Lower leg skin (tissue), 4 donors: Measurements from ENCODE around the gene TMEM154. TPM values are rescaled to one million over a fixed set of nuclear protein-coding genes. Genes with fewer than 3 reads are reported as not detected.
"Not testable (repeated sequence)": the region's sequence is repeated elsewhere in the genome, so short reads cannot be mapped to it uniquely, and the experiment has no call there.

ENCODE experiments used
- DNase-seq, 2 donors: peaks; one replicate each; pipeline ENCODE4 v3.0.0-alpha.2; 2019; ENCODE audit warnings: low spot score in 2 of 2
- H3K4me3 ChIP-seq: fragments of 200-600 bp; sonication (generic); 2 replicates; pipeline ENCODE4 v1.5.1; 2017; ENCODE audit warnings: mild to moderate bottlenecking, low read depth; ENCODE audit not compliant: poor library complexity, severe bottlenecking
- POLR2A ChIP-seq, 2 donors: fragments of 450-650 bp; IDR thresholded peaks; one replicate each; pipeline ENCODE4 v1.6.1; 2016 to 2017; ENCODE audit warnings: antibody characterized with exemption in 2 of 2, mild to moderate bottlenecking in 1 of 2, moderate library complexity in 1 of 2
- WGBS, 2 donors: methylation state at CpG; one replicate each; pipeline ENCODE4 v1.1.5; 2018; 5-methylcytosine and 5-hydroxymethylcytosine counted together
- intact Hi-C: fragments of 100-400 bp; cut with DNase I; formaldehyde crosslinking; loops from one replicate; pipeline ENCODE4 v1.15.0; 2023; ENCODE audit warnings: low total_unique reads
- total RNA-seq, 4 donors: library from RNA; depleted of rRNA; stranded (reverse); fragments of >200 nt; gene quantifications; one replicate each; pipeline ENCODE4 v1.1.0, GENCODE V29; 2016
- TF ChIP-seq, protein P1 (sequence below), 3 donors: fragments of 450-650 bp; IDR thresholded peaks; one replicate each; pipeline ENCODE4 v1.5.1; 2016; ENCODE audit warnings: antibody characterized with exemption in 3 of 3, mild to moderate bottlenecking in 3 of 3, moderate library complexity in 2 of 3

TMEM154 gene
- total RNA-seq, 4 donors from 2014 or later: 73.1 to 139 (median 97.5) TPM

DNA sequence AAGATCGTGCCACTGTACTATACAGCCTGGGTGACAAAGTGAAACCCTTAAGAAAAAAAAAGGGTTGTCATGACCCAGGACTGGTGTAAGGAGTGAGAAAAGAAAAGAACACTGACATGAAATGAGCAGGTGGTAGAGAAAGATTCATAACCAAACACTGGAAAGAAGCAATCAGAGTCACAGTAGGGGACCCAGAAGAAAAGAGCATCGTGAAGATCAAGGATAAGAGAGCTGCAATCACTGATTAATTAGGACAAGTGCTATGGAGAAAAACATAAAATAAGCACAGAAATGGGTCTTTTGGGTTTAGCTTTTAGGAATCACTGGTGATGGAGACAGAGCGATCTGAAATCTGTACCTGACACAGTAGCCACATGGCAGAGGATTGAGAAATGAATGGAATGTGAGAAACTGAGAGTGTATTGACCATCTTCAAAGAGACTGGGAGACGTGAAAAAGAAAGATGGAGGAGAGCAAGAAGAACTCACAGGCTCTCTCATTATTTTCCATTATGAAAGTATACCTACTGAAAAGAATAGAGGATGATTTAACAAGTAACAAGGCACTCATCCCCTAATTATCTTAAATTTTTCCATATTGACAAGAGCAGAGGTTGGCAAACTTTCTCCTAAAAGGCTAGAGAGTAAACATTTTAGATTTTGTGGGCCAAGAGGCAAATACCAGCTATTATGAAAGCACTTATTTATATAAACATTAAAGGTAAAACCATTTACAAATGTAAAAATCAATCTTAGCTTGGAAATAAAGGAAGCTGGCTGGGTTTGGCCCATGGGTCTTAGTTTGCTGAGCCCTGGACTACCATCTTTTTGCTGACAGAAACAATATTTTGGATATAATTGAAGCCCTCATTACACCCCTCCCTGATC is 7.3 kb downstream of the TMEM154 start:
- TF ChIP-seq POLR2A (IDR thresholded peaks at IDR 0.05): no peak
- TF ChIP-seq, protein P1, sequence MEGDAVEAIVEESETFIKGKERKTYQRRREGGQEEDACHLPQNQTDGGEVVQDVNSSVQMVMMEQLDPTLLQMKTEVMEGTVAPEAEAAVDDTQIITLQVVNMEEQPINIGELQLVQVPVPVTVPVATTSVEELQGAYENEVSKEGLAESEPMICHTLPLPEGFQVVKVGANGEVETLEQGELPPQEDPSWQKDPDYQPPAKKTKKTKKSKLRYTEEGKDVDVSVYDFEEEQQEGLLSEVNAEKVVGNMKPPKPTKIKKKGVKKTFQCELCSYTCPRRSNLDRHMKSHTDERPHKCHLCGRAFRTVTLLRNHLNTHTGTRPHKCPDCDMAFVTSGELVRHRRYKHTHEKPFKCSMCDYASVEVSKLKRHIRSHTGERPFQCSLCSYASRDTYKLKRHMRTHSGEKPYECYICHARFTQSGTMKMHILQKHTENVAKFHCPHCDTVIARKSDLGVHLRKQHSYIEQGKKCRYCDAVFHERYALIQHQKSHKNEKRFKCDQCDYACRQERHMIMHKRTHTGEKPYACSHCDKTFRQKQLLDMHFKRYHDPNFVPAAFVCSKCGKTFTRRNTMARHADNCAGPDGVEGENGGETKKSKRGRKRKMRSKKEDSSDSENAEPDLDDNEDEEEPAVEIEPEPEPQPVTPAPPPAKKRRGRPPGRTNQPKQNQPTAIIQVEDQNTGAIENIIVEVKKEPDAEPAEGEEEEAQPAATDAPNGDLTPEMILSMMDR (IDR thresholded peaks at IDR 0.05): no peak
- intact Hi-C loops: no loop called here
- no peak for DNase-seq
- WGBS, 2 donors: 90 to 91% methylated on average over 4 of the region's 4 CpGs
- no peak overlapping the region for H3K4me3 ChIP-seq

- no peak for TF ChIP-seq POLR2A (IDR thresholded peaks at IDR 0.05)
- TF ChIP-seq, protein P1 (IDR thresholded peaks at IDR 0.05): no peak
- 76 to 81% methylated on average over 11 of the region's 11 CpGs for WGBS, 2 donors
- intact Hi-C loops: no loop called here
Observed at GRCh38 chr4:152668338-152668964, 11.3 kb downstream of the TMEM154 start.

GRCh38 chr4:152667781-152668180 is 12.0 kb downstream of the TMEM154 start:
- intact Hi-C loops: no loop called here
- no peak overlapping the region for H3K4me3 ChIP-seq
- TF ChIP-seq POLR2A (IDR thresholded peaks at IDR 0.05): no peak
- TF ChIP-seq, protein P1 (IDR thresholded peaks at IDR 0.05): no peak
- DNase-seq: no peak
- WGBS, 2 donors: 79 to 84% methylated on average over 3 of the region's 3 CpGs

More at GRCh38 chr4:152668338-152668964, 11.3 kb downstream of the TMEM154 start:
- H3K4me3 ChIP-seq: no peak overlapping the region
- DNase-seq: no peak

- intact Hi-C loops: no loop called here
- 83 to 84% methylated on average over 6 of the region's 6 CpGs for WGBS, 2 donors
- no peak for TF ChIP-seq POLR2A (IDR thresholded peaks at IDR 0.05)
- TF ChIP-seq, protein P1 (IDR thresholded peaks at IDR 0.05): no peak
- no peak for DNase-seq
- no peak overlapping the region for H3K4me3 ChIP-seq
Observed at GRCh38 chr4:152666946-152667345, 12.9 kb downstream of the TMEM154 start.

DNA sequence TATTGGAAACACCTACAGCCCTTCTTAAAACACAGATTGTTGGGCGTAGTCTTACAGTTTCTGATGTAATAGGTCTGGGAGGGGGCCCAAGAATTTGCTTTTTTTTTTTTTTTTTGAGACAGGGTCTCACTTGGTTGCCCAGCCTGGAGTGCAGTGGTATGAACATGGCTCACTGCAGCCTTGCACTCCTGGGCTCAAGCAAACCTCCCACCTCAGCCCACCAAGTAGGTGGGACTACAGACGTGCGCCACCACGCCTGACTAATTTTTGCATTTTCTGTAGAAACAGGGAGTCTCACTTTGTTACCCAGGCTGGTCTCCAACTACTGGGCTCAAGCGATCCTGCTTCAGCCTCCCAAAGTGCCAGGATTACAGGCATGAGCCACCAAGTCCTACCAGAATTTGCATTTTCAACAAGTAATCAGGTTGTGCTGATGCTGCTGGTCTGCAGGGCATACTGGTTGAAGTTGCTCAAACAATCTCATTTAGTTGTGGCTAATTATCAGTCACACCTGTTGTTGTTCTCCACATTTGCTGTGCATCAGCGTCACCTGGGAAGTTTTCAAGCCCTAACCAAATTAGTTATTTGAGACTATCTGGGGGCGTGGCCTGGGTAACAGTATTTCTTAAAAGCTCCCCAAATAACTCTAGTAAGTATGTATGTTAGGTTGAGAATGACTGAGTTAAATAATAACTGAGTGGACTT is 14.0 kb downstream of the TMEM154 start:
- no peak overlapping the region for H3K4me3 ChIP-seq
- intact Hi-C loops: no loop called here
- DNase-seq: no peak
- 78 to 83% methylated on average over 7 of the region's 7 CpGs for WGBS, 2 donors
- TF ChIP-seq, protein P1 (IDR thresholded peaks at IDR 0.05): no peak
- no peak for TF ChIP-seq POLR2A (IDR thresholded peaks at IDR 0.05)

- DNase-seq, H3K4me3 ChIP-seq, intact Hi-C loops: not testable (repeated sequence)
- WGBS, 2 donors: 73 to 85% methylated on average over 5 of the region's 5 CpGs
Observed at GRCh38 chr4:152664067-152664378, 15.8 kb downstream of the TMEM154 start.
